Lung (tissue), 12 donors: ENCODE measurements around the gene OR13C3. TPM values are rescaled to one million over a fixed set of nuclear protein-coding genes. Genes with fewer than 3 reads are reported as not detected.

Experiments used
- ATAC-seq: fragments of 200-7000 bp; cut with Tn5 transposase; one replicate; pipeline ENCODE4 v1.9.1; 2020; ENCODE audit warnings: moderate number of reproducible peaks; ENCODE audit not compliant: insufficient read depth, low FRiP score
- DNase-seq, 3 donors: peaks; one replicate each; pipeline ENCODE4 v3.0.0-alpha.2; 2013 to 2017
- H3K27ac ChIP-seq, 2 donors: one replicate each; pipeline ENCODE4 v1.5.1; 2013; ENCODE audit warnings: mild to moderate bottlenecking in 2 of 2, moderate library complexity in 2 of 2, control low read depth in 1 of 2, inconsistent platforms in 1 of 2, low read depth in 1 of 2, low read length in 1 of 2
- H3K27me3 ChIP-seq, 3 donors: one replicate each; pipeline ENCODE4 v1.5.1; 2013; ENCODE audit warnings: low read length in 2 of 3; ENCODE audit not compliant: control insufficient read depth in 3 of 3, insufficient read depth in 3 of 3
- H3K36me3 ChIP-seq, 4 donors: one replicate each; pipeline ENCODE4 v1.5.1; 2013; ENCODE audit warnings: low read length in 4 of 4, mild to moderate bottlenecking in 1 of 4, moderate library complexity in 1 of 4; ENCODE audit not compliant: control insufficient read depth in 4 of 4, insufficient read depth in 4 of 4
- H3K4me1 ChIP-seq, 5 donors: one replicate each; pipeline ENCODE4 v1.5.1; 2013; ENCODE audit warnings: low read length in 5 of 5, mild to moderate bottlenecking in 2 of 5, moderate library complexity in 1 of 5; ENCODE audit not compliant: control insufficient read depth in 5 of 5, insufficient read depth in 5 of 5
- H3K4me3 ChIP-seq: one replicate; pipeline ENCODE4 v1.5.1; 2013; ENCODE audit warnings: mild to moderate bottlenecking, control low read depth, moderate library complexity
- H3K9ac ChIP-seq, 2 donors: one replicate each; pipeline ENCODE4 v1.5.1; 2013; ENCODE audit warnings: low read length in 2 of 2, control low read depth in 1 of 2; ENCODE audit not compliant: insufficient read depth in 1 of 2
- H3K9me3 ChIP-seq, 4 donors: one replicate each; pipeline ENCODE4 v1.5.1; 2013; ENCODE audit warnings: low read length in 3 of 4, mild to moderate bottlenecking in 1 of 4, moderate library complexity in 1 of 4; ENCODE audit not compliant: control insufficient read depth in 4 of 4, insufficient read depth in 3 of 4
- CTCF ChIP-seq: IDR thresholded peaks from 2 replicates; pipeline ENCODE4 v1.5.1; 2012; ENCODE audit warnings: mild to moderate bottlenecking; ENCODE audit errors: control extremely low read depth, extremely low read depth
- WGBS, 2 donors: extraction: QIAGEN DNeasy Blood & Tissue Kit; methylation state at CpG; one replicate each; pipeline ENCODE4 v1.1.7; 2013; 5-methylcytosine and 5-hydroxymethylcytosine counted together
- polyA plus RNA-seq, 2 donors: library from polyadenylated mRNA; stranded (reverse); fragments of 200-250 nt; gene quantifications; one replicate each; pipeline ENCODE4 v1.2.1, GENCODE V29; 2013
- total RNA-seq, 2 donors: library from RNA; depleted of rRNA in 1 of 2; stranded (reverse); fragments of >200 nt in 1 of 2; gene quantifications; one replicate each; pipeline ENCODE4 v1.2.1, GENCODE V29; 2014 to 2021
- donor health status: control.
- donor health status: control.
- donor health status: Bipolar disorder and iron deficiency.
- donor health status: healthy.
- donor health status: DM: yes; HTN: yes; CAD: no.

The OR13C3 gene
- total and polyA plus RNA-seq, 4 donors = not detected

- Histone ChIP-seq H3K4me1 (no peaks in the 10 kb centered on the region), H3K27ac (no peak overlapping the region), H3K9me3 (no peaks in the 10 kb centered on the region), H3K4me3 (no peak overlapping the region), H3K9ac (no peak overlapping the region), H3K36me3 (no peaks in the 10 kb centered on the region), H3K27me3 (no peaks in the 10 kb centered on the region)
- no peak for TF ChIP-seq CTCF
- ATAC-seq (no peak), DNase-seq (no peak)
Observed at GRCh38 chr9:104506565-104506964, 30.1 kb downstream of the OR13C3 start.

- Histone ChIP-seq H3K36me3 (no peaks in the 10 kb centered on the region), H3K4me1 (no peaks in the 10 kb centered on the region), H3K27me3 (no peaks in the 10 kb centered on the region), H3K4me3 (no peak within 1 kb of the TSS), H3K9me3 (no peaks in the 10 kb centered on the region), H3K9ac (no peak within 1 kb of the TSS), H3K27ac (no peak within 1 kb of the TSS)
- DNase-seq (no peak), ATAC-seq (no peak)
- no peak for TF ChIP-seq CTCF
- WGBS, 2 donors = 93 to 95% methylated on average over 5 of the region's 5 CpGs
Observed at GRCh38 chr9:104503963-104504362, 32.7 kb downstream of the OR13C3 start, which contains the start of gene OR13F1. OR13F1 (plus strand) TSS chr9:104504263; CDS start chr9:104504263, 0 bp downstream.

GRCh38 chr9:104503440-104503839 lies 33.2 kb downstream of the OR13C3 start:
- no peak for ATAC-seq
- Histone ChIP-seq H3K4me1 (no peaks in the 10 kb centered on the region), H3K4me3 (no peak overlapping the region), H3K36me3 (no peaks in the 10 kb centered on the region), H3K9ac (no peak overlapping the region), H3K27me3 (no peaks in the 10 kb centered on the region), H3K9me3 (no peaks in the 10 kb centered on the region), H3K27ac (no peak overlapping the region)
- TF ChIP-seq CTCF = no peak
- no peak for DNase-seq

- no peak overlapping the region for H3K4me3 ChIP-seq
- WGBS, 2 donors = 37 to 45% methylated on average over 3 of the region's 3 CpGs
- no peaks in the 10 kb centered on the region for H3K4me1 ChIP-seq
- H3K9me3 ChIP-seq = no peaks in the 10 kb centered on the region
- no peaks in the 10 kb centered on the region for H3K36me3 ChIP-seq
- no peaks in the 10 kb centered on the region for H3K27me3 ChIP-seq
- H3K27ac ChIP-seq = no peak overlapping the region
- no peak overlapping the region for H3K9ac ChIP-seq
- ATAC-seq (no peak), DNase-seq (peak in 2 of 3 donors; percentile 1 to 2)
- TF ChIP-seq CTCF = no peak
Observed at GRCh38 chr9:104494808-104495207, 41.8 kb downstream of the OR13C3 start.
